NCI-H774 (cell line): ENCODE results near the gene CLEC2B.
A peak's percentile ranks its signal among the peaks of the same experiment; 100 is the strongest.

ENCODE experiments used
- DNase-seq: peaks from one replicate; lab custom pipeline; 2025; lab: John Stamatoyannopoulos, UW

The CLEC2B gene

DNA sequence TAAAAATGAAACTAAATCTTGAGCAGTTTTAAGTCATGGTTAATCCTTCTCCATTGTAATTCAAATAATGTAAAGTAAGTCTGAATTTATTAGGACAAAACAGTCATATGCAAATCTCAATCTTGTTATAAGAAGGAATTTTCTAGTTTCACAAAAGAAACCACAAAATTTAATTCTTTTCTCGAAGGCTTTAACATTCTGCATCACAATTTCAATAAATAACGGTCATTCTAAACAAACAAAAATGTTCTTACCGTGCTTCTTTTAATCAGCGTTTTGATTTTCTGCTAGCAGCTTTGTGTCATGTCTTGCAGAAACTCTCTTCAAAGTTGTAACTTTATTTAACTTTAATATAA lies 225 bp downstream of the CLEC2B start:
- no peak for DNase-seq

GRCh38 chr12:9868311-9868801 lies 798 bp downstream of the CLEC2B start:
- no peak for DNase-seq

- DNase-seq: no peak
These were observed 1.6 kb downstream of the CLEC2B start for GRCh38 chr12:9867531-9867930.

DNA sequence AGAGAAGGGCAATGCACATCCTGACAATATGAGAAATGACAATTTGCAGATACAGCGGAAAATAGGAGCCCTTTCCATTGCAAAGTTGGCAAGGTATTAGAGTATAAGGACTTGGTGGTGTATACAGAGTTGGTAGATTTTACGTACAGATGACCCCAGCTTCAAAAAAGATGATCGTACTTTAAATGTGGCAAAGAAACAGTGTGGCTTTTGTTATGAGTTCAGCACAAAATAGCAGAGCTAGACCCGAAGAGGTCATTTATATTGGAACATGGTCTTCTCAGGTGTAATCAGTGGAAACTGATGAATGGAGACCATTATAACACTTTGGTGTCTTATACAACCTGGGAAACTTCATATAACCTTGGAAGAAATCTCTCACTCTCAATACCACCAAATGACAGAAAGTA lies 2.3 kb downstream of the CLEC2B start:
- no peak for DNase-seq

GRCh38 chr12:9864913-9865675 lies 4.1 kb downstream of the CLEC2B start:
- DNase-seq: no peak

DNA sequence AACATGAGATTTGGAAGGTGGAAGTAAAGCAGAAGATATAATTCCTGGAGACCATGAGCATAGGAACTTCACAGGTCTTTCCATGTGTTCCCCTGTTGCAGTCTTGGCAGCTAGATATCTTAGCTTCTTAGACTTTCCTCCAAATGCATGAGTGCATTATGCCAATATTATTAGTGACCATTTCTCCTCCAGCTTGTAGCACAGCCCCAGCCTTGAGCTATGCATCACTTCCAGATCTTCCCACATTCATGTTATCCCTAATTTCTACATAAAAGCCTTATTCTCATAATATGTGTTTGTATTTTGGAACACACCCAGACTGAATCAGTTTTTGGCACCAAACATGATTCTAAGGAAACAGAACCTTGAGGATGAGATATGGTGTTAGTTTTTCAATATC lies 11.0 kb downstream of the CLEC2B start:
- DNase-seq: no peak

DNA sequence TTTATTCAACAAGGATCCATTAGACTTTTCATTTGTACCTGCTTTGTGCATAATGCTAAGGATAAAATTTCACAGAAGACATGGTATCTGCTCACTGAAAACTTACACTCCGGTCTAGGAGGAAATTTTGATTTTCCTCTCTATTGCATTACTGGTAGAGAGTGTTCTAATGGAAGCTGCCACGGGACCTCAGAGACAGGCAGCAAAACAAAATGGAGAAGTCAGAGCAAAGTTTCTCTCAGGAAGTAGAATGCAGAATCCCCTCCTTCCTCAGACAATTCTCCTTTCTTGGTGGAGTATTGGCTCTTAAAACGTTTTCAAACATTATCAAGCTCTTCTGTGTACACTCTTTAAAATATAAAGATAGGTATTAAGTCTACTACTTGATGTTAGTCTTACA lies 12.3 kb downstream of the CLEC2B start:
- no peak for DNase-seq

DNA sequence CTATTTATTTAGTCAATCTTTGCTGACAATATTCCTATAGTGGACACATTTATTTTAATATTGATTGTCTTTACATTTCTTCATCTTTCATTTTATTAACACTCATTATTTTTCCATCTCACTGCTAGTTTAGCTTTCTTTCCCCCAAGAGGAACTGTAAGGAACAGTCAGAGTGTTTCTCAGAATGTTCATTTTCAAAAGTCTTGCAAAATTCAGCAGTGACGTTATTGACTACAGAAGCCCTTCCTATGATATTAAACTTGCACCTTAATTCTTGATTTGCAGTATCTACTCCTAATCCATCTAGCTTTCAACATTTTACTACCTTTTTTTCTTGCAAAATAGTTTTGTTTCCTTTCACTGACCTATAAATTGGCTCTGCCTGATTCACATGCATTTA lies 13.0 kb downstream of the CLEC2B start:
- no peak for DNase-seq

- no peak for DNase-seq
These were observed 17.2 kb downstream of the CLEC2B start for GRCh38 chr12:9851927-9852326.

DNA sequence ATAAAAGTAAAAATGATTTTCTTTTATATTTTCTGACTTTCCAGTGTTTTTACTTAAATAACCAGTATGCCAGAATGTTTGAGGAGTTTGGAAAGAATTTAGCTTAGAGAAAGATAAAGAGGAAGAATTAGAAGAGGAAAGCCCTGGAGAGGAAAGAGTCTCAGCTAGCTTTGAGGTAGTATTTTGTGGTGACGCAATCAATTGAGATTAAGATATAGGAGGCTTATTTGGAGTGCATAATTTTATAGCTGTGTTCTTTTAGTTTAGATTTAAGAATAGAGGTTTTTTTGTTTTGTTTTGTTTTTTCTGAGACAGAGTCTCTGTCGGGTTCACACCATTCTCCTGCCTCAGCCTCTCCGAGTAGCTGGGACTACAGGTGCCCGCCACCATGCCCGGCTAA lies 18.1 kb downstream of the CLEC2B start:
- DNase-seq: no peak

GRCh38 chr12:9848899-9849298 lies 20.3 kb downstream of the CLEC2B start:
- no peak for DNase-seq

GRCh38 chr12:9843407-9843806 lies 25.7 kb downstream of the CLEC2B start:
- DNase-seq: no peak

DNA sequence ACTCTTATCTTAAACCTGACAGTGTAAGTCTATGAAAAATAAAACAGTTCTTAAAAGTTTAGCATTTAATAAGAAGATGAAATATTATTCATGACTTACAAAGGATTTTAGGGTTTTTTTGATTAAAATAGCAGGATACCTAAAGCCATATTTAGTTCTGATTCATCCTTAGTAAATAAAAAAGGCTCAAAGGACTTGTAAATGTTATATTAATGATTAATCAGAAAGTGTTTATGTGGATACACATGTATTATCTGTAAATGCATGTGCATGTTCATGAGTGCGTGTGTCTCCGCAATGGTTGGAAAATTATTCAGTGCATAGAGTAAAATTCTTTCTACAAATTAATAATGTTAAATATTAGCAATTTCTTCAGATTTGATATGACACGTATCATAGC lies 37.4 kb downstream of the CLEC2B start:
- DNase-seq: no peak

GRCh38 chr12:9829982-9830381 lies 39.2 kb downstream of the CLEC2B start:
- no peak for DNase-seq

DNA sequence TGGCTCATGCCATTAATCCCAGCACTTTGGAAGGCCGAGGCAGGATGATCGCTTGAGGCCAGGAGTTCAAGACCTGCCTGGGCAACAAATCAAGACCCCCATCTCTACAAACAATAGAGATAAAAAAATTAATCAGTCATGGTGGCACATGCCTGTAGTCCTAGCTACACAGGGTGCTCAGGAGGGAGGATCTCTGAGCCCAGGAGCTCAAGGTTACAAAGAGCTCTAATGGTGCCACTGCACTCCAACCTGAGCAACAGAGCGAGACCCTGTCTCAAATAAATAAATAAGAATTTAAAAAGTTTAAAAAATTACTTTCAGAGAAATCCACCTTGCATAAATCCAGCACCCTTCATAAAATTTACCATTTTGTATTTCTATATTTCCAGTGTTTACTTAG lies 39.7 kb downstream of the CLEC2B start:
- DNase-seq: no peak

DNA sequence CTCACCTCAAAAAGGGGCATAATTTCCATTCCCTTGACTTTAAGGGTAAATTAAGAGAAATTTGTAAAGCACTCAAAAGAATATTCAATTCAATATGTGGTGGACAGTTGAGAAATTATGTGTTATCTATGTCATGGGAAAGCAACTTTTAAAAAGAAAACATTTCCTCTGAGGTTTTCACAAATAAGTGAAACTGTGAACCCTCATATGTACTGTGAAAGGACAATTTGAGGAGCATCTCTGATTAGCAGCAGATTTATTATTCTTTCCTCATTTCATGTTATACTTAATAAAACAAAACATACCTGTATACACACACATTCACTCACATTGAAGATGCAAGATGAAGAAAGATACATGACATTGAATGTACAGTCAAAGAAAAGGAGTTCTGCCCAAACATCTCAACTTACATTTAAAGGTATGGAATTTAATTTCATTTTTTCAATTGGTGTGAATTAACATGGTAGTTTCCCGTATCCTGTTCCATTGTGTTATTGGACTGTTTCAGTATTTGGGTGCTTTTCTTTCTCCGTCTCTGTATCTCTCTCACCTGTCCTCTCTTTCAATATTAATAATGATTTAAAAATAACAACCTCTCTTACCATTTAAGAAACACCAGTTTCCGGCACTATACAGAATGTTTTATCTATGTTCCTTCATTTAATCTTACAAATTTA lies 41.8 kb downstream of the CLEC2B start, which contains the start of gene KLRF1:
TSS of gene KLRF1 (plus strand) at position 273 of the 680 bp plus-strand sequence. CDS start at position 337, 64 bp downstream.
- no peak for DNase-seq

GRCh38 chr12:9820281-9820930 lies 48.7 kb downstream of the CLEC2B start:
- DNase-seq: no peak

GRCh38 chr12:9813821-9814798 lies 55.0 kb downstream of the CLEC2B start:
- DNase-seq: peak; percentile 22

DNA sequence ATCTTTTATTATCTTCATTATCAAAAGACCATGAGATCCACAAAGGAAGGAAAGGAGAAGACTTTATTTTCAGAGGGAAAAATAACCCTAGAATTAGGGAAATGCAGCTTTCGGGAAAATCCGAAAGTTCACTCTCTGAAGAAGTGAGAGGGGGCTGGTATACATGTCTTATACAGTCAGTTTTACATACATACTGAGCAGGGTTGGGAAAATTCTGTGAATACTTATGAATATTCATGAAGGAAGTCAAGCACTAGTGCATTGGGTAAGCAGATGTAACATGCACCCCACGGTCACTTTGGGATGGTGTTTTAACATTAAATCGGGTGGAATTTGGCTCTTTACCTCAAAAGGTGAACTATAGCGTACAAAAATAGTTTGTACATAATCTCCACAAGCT lies 57.5 kb downstream of the CLEC2B start:
- DNase-seq: no peak

DNA sequence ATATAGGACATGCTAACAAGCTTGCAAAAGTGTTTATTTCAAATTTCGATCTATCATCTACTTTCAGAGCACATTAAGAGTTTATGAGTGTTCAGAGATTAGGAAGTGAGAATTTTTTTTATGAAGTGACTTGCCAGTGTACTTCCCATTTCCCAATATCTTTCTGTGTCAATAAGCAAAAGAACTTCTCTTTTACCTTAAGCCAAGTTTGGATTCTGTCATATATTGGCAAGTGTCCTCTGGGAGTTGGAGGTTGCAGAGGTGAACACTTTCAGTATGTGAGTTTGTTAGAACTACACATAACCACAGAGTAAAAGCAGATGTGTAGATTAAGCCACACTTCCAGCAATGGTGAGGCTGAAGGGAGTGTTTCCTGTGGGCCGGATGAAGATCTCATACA lies 58.5 kb downstream of the CLEC2B start:
- no peak for DNase-seq

GRCh38 chr12:9809866-9810265 lies 59.3 kb downstream of the CLEC2B start:
- DNase-seq: no peak

GRCh38 chr12:9809338-9809737 lies 59.8 kb downstream of the CLEC2B start:
- DNase-seq: no peak
